Mucosa of descending colon (tissue), 3 donors: ENCODE measurements around the gene INPP4B. TPM values are rescaled to one million over a fixed set of nuclear protein-coding genes. Genes with fewer than 3 reads are reported as not detected.
"Not testable (repeated sequence)": the region's sequence is repeated elsewhere in the genome, so short reads cannot be mapped to it uniquely, and the experiment has no call there.

ENCODE experiments used
- ATAC-seq: fragments of 200-7000 bp; cut with Tn5 transposase; one replicate; pipeline ENCODE4 v1.9.1; 2020; ENCODE audit warnings: mild to moderate bottlenecking, moderate library complexity
- DNase-seq, 3 donors: peaks; one replicate each; pipeline ENCODE4 v3.0.0-alpha.2; 2020
- H3K36me3 ChIP-seq: fragments of 200-600 bp; one replicate; pipeline ENCODE4 v1.8.0; 2021; ENCODE audit warnings: low read depth, mild to moderate bottlenecking
- H3K4me1 ChIP-seq: fragments of 200-600 bp; one replicate; pipeline ENCODE4 v1.8.0; 2021; ENCODE audit warnings: low read depth, mild to moderate bottlenecking
- H3K4me3 ChIP-seq: fragments of 200-600 bp; one replicate; pipeline ENCODE4 v1.8.0; 2021; ENCODE audit warnings: mild to moderate bottlenecking
- H3K9me3 ChIP-seq: fragments of 200-600 bp; one replicate; pipeline ENCODE4 v1.8.0; 2021; ENCODE audit warnings: mild to moderate bottlenecking
- intact Hi-C, 2 donors: fragments of 100-400 bp; cut with DNase I in 1 of 2; cut with micrococcal nuclease in 1 of 2; formaldehyde crosslinking; loops; one replicate each; pipeline versions ENCODE4 v1.11.0 to v1.11.1; 2022; cut with DNase I, micrococcal nuclease
- total RNA-seq, 3 donors: library from RNA; stranded (reverse); fragmentation: NEBNext Ultra II Directional in 2 of 3; extraction: Animal tissue kit (Norgen Biotek cat#: 25700) in 2 of 3; gene quantifications; one replicate each; pipeline versions ENCODE4 v1.2.1 to v1.2.4, GENCODE V29; 2021 to 2023
- TF ChIP-seq, protein P1 (sequence below): fragments of 200-600 bp; IDR thresholded peaks from one replicate; pipeline ENCODE4 v1.8.0; 2022; ENCODE audit warnings: antibody characterized with exemption, mild to moderate bottlenecking
- donor health status: DM: no; HTN: no; CAD: no; lungs with moderate emphysema.
- donor health status: DM: no; HTN: no; CAD: no.
- donor health status: DM: no; HTN: yes; CAD: no.

Gene INPP4B
- total RNA-seq, 3 donors from 2014 or later, result 22.2 to 27.3 (median 24.1) TPM

DNA sequence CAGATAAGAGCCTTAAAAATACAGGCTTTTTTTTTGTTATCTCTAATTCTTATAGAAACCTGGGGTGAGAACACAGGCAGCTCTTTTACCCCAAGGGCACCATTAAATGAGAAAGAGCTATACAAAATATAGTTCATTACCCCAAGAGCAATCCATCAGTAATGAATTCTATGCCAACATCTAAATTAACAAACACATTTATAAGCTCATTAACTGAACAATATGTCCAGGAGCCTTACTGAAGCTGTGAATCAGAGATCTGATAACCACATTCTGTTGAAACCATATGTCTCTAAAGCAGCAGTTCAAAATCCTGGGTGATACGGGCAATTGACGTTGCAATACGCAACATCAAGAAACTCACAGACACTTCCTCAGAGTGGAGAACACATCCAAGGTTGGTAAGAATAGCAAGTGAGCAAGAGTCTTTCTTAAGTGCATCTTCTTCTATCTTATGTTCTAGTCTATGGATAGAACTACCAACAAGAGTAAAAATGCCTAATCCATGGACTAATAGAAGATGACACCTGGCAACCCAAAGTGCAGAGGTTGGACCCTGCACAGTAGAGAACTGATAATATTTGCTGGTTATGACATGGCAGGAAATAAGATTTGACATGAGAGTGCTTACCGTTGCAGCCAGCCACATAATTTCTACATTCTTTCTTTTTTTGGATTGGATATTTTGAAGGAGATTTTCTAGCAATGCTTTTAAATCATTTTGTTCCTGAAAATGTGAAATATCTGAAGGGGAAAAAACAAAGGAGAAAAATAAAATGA is 760.4 kb downstream of the INPP4B start:
- Histone ChIP-seq H3K4me1 (no peaks in the 10 kb centered on the region), H3K9me3 (no peaks in the 10 kb centered on the region), H3K4me3 (no peak overlapping the region), H3K36me3 (no peaks in the 10 kb centered on the region)
- ATAC-seq (no peak), DNase-seq (no peak)
- intact Hi-C loops, result no loop called here
- TF ChIP-seq, protein P1, sequence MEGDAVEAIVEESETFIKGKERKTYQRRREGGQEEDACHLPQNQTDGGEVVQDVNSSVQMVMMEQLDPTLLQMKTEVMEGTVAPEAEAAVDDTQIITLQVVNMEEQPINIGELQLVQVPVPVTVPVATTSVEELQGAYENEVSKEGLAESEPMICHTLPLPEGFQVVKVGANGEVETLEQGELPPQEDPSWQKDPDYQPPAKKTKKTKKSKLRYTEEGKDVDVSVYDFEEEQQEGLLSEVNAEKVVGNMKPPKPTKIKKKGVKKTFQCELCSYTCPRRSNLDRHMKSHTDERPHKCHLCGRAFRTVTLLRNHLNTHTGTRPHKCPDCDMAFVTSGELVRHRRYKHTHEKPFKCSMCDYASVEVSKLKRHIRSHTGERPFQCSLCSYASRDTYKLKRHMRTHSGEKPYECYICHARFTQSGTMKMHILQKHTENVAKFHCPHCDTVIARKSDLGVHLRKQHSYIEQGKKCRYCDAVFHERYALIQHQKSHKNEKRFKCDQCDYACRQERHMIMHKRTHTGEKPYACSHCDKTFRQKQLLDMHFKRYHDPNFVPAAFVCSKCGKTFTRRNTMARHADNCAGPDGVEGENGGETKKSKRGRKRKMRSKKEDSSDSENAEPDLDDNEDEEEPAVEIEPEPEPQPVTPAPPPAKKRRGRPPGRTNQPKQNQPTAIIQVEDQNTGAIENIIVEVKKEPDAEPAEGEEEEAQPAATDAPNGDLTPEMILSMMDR, result no peak

DNA sequence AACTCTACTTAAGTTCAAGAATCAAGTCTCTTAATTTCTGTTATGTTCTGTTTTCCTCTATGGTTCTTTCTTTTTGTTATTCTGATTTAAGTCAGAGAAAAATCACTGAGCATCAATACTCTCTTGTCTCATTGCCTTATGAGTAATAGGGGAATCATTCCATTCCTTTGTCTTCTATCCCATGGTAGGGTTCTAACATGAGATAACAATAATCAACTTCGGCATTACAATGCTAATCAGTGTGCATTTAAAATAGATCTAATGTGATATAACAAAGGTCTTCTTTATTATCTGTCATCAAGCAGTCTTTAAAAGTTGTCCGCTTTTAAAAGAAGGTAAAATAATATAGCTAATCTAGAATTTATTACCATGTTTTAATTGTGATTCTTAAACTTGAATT is 762.8 kb downstream of the INPP4B start:
- no peaks in the 10 kb centered on the region for H3K4me1 ChIP-seq
- ATAC-seq (no peak), DNase-seq (no peak)
- H3K36me3 ChIP-seq, result no peaks in the 10 kb centered on the region
- intact Hi-C loops, result no loop called here
- H3K4me3 ChIP-seq, result no peak overlapping the region
- TF ChIP-seq, protein P1, result no peak
- H3K9me3 ChIP-seq, result no peaks in the 10 kb centered on the region

DNA sequence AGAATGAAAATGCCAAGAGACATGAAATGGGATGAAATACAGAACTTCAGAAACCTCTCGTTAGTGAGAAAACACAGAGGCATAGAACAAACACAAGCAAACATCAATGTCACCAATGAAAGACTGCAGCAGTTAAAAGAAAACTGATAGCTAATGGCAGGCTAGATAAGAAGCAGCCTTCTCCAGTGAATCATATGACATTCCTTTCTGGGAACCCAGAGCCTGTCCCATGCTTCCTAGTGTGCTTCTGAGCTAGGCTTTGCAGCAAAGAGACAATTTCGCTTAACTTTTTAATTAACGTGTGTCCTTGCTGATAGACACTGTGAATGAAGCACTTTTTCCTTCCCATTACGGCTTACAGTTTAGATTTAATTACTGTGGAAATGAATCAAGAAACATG is 765.1 kb downstream of the INPP4B start:
- ATAC-seq (no peak), DNase-seq (no peak)
- H3K4me3 ChIP-seq, result no peak overlapping the region
- H3K9me3 ChIP-seq, result no peaks in the 10 kb centered on the region
- TF ChIP-seq, protein P1, result no peak
- no peaks in the 10 kb centered on the region for H3K36me3 ChIP-seq
- intact Hi-C loops, result no loop called here
- no peaks in the 10 kb centered on the region for H3K4me1 ChIP-seq

DNA sequence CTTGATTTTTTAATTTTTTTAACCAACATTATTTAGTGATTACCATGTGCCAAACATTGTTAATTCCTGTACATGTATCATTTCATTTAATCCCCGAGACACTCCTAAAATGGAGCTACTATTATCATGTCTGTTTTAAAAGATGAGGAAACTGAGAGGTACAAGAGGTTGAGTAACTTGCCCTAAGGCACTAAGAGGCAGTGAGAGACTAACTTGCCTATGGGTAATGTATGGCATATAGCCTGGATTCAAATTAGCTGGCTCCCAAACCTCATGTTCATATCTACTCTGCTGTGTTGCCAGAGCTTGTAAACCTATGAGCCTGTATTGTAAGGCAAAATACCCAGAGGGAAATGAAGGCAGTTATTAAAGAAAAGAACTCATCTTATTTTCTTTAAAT is 766.1 kb downstream of the INPP4B start:
- TF ChIP-seq, protein P1, result no peak
- ATAC-seq, result no peak
- no peaks in the 10 kb centered on the region for H3K4me1 ChIP-seq
- intact Hi-C loops, result no loop called here
- H3K36me3 ChIP-seq, result no peaks in the 10 kb centered on the region
- DNase-seq, result no peak
- H3K4me3 ChIP-seq, result no peak overlapping the region
- no peaks in the 10 kb centered on the region for H3K9me3 ChIP-seq

DNA sequence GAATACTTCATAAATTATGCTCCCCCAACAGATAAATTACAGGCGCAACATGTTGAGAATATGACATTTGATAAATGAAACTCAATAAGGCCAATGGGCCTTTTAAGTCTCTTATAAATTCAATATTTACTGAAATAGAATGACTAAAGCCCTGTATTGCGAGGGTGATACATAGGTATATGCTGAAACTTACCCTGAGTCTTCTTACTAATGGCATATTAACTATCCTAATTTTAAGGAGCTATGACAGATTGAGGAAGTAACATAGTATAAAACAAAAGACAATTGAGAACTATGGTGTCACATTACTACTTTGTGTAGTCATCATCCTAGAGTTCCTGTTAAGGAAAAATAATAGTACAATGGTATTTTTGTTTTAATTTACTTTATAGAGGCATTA is 769.1 kb downstream of the INPP4B start:
- Histone ChIP-seq H3K4me3 (no peak overlapping the region), H3K9me3 (no peaks in the 10 kb centered on the region), H3K36me3 (no peaks in the 10 kb centered on the region), H3K4me1 (no peaks in the 10 kb centered on the region)
- DNase-seq (no peak), ATAC-seq (no peak)
- intact Hi-C loops, result no loop called here
- TF ChIP-seq, protein P1, result no peak

DNA sequence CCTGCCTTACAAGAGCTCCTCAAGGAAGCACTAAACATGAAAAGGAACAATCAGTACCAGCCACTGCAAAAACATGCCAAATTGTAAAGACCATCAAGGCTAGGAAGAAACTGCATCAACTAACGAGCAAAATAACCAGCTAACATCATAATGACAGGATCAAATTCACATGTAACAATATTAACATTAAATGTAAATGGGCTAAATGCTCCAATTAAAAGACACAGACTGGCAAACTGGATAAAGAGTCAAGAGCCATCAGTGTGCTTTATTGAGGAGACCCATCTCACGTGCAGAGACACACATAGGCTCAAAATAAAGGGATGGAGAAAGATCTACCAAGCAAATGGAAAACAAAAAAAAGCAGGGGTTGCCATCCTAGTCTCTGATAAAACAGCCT is 777.8 kb downstream of the INPP4B start:
- H3K36me3 ChIP-seq, H3K4me1 ChIP-seq, H3K4me3 ChIP-seq, H3K9me3 ChIP-seq, DNase-seq, intact Hi-C loops, ATAC-seq: not testable (repeated sequence)

DNA sequence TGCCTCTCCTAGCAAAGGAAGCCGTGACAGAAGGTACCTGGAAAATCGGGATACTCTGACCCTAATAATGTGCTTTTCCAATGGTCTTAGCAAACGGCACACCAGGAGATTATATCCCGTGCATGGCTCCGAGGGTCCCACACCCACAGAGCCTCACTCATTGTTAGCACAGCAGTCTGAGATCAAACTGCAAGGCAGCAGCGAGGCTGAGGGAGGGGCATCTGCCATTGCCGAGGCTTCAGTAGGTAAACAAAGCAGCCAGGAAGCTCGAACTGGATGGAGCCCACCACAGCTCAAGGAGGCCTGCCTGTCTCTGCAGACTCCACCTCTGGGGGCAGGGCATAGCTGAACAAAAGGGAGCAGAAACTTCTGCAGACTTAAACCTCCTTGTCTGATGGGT is 779.5 kb downstream of the INPP4B start:
- H3K36me3 ChIP-seq, H3K4me1 ChIP-seq, H3K4me3 ChIP-seq, intact Hi-C loops, ATAC-seq, H3K9me3 ChIP-seq: not testable (repeated sequence)
- peak in 1 of 3 donors; percentile 29 for DNase-seq
